ENCODE data around the gene SYT2.
"Not testable (repeated sequence)": the region's sequence is repeated elsewhere in the genome, so short reads cannot be mapped to it uniquely, and the experiment has no call there.

The SYT2 gene

DNA sequence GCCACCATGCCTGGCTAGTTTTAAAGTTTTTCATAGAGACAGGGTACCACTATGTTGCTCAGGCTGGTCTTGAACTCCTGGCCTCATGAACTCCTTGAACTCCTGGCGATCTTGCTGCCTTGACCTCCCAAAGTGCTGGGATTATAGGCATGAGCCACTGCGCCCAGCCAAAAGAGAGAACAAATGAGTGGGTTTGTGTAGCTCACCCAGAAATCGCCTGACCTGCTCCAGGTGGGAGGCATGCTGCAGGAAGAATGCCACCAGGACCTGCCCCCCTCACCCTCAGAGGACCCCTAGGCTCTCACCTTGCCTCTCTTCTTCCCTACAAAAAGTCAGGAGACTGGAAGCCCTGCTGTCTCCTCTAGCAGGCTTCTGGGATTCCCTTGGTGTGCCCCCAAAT lies 88.8 kb downstream of the SYT2 start:
- no peak for DNase-seq

DNA sequence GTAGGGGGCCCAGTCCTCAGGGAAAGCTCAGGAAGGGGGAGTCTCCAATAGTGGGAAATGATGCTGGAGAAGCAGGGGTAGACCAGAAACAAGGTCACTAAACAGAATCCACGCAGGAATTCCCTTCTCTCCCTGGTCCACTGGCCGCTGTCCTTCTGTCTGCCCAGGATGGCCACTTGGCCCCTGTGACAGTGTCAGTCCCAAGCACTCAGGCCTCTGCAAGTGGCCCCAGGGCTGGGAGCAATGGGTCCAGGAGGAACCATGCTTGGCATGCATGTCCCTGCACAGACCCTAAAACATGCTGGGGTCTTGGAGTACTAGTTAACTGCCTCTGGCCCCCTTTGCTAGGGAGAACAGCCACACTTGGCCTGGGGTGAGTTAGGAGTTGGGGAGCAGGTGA lies 90.2 kb downstream of the SYT2 start:
- not testable (repeated sequence) for DNase-seq

DNA sequence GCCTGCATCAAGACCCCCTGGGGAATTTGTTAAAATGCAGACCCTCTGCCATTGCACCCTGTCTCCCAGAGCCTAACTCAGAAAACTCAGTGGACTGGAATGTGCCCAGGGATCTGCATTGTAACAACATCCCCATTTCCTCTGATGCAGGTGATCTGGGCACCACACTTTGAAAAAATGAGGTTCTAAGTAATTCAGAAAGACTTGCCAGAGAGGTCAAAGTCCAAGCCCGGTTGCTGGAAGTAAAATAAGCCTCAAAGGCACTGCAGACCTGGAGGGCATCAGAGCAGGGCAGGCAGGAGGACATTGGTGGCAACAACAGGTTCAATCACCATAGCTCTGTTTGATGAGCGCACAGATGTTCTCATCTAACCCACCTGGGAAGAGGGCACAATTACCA lies 90.7 kb downstream of the SYT2 start:
- no peak for DNase-seq

DNA sequence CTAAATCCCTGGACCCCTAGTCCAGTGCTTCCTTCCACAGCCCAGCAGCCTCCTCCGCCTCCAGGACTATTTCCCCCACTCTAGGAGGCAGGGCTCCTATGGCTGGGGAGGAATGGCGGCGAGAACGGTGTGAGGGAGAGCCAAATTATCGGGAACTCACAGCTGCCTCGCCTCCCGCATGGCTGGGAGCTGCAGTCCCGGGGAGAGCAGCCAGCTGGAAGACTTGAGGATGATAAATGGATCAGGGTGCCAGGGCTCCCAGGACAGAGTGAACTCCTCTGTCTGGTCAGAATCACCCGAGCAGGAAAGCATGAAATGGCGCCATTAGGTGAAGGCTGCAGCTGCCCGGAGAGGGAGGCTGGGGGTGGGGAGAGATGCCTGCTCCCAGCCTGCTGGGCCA lies 91.2 kb downstream of the SYT2 start:
- not testable (repeated sequence) for DNase-seq

GRCh38 chr1:202616355-202616915 lies 93.8 kb downstream of the SYT2 start:
- DNase-seq = no peak

- DNase-seq = no peak
Measured at GRCh38 chr1:202615501-202616354, 94.5 kb downstream of the SYT2 start.

- not testable (repeated sequence) for DNase-seq
Measured at GRCh38 chr1:202615208-202615500, 95.1 kb downstream of the SYT2 start.

GRCh38 chr1:202614363-202615207 lies 95.7 kb downstream of the SYT2 start:
- DNase-seq = not testable (repeated sequence)

DNA sequence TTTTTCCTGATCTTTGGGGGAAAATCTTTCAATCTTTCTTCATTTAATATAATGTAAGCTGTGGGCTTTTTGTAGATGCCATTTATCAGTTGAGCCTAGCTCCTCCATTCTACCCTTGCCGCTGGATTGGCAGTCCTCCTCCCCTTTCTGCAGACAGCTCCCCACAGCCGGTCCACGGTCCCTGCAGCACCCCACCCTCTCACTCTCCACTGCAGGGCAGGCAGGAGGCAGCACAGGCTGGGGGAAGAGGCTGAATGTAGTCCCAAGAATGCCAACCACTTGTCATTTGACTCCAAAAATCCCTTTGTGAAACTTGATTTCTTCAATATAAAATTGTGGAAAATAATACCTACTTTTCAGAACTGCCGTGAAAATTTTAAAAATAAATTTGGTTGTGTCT lies 96.7 kb downstream of the SYT2 start:
- no peak for DNase-seq

- not testable (repeated sequence) for DNase-seq
Measured at GRCh38 chr1:202612036-202612435, 98.2 kb downstream of the SYT2 start.

DNA sequence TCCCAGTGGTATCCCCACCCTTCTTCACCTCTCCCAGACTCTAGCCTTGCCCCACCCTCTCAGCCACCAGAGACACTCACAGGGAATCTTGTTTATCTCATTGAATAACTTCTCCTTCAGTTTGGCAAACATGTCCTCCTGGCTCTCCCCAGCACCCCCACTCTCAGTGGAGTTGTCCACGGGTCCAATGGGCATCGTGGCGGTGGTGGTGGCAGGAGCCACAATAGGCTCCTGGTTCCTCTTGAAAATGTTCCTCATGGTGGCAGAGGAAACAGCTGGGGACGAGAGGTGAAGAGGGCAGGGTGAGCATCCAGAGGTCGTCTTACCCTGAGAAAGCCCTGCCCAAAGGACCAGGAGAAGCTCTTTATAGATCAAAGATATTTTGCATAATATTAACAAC lies 104.7 kb downstream of the SYT2 start:
- no peak for DNase-seq

- DNase-seq = no peak
Measured at GRCh38 chr1:202603435-202603834, 106.8 kb downstream of the SYT2 start.

- DNase-seq = no peak
Measured at GRCh38 chr1:202600432-202601041, 109.7 kb downstream of the SYT2 start.

DNA sequence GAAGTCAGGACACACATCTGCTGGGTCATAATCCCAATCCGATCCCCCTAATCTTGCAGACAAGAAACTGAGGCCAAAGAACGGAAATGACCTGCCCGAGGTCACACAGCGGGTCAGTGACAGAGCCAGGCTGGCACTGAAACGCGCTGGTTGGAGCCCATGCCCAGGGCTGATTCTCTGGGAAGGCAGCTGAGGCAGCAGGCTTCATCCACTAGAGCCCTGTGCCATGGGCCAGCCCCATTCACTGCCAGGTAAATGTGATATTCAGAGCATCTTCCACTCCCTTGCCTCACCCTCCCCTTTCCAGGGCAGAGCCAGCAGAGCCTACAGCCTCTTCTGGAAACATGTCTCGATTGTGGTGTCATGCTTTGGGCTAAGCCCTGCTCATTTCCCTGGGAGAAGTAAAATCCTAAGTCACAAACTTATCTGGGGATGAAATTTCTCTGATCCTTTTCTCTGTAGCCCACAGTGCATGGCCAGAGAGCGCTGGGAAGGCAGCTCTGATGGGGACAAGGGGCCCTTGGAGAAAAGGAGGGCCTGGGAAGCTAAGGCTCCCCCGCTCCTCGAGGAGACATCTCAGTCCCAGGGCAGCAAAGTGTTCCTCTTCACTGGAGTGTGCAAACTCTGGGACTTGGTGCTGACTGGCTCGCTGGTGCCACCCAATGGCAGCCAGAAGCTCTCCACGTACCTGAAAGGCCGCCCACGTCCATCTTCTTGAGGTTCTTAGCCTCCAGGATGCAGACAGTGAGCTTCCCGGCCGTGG lies 110.4 kb downstream of the SYT2 start:
- DNase-seq = no peak

GRCh38 chr1:202597090-202597761 lies 113.0 kb downstream of the SYT2 start:
- DNase-seq = no peak

DNA sequence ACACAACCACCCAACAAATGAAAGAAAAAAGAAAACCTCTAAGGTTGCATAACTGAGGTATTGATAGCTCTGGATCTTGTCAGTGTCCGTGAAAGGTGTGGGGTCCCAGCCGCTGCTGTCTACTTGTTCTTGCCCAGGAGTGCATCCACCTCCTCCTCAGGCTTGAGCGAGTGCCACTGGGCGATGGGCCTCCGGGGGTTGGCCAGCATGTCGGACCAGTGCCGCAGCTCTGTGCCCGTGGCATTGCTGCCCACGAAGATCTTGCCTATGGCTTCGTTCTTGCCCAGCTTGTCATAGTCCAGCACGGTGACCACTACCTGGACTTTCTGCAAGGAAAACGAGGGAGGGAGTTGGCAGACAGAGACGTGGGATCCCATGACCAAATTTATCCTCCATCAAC lies 113.6 kb downstream of the SYT2 start:
- no peak for DNase-seq

DNA sequence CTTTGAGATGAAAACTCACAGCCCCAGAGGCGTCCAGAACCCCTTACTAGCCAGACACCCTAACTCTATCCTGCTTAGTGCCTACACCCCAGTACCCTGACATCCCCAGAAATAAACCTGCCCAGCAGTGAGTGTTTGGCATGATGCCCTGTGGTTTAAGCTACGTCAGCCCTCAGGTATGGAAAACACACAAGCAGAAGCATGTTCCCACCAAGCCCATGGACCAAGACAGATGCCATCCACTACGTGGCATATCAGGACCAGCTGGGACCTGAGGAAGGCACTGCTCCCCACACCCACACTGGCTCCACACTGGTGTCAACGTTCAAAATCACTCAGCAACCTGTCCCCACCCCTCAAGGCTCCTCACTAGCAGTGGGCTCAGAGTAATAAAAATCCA lies 116.4 kb downstream of the SYT2 start:
- no peak for DNase-seq

GRCh38 chr1:202592146-202592545 lies 118.1 kb downstream of the SYT2 start:
- DNase-seq = no peak

DNA sequence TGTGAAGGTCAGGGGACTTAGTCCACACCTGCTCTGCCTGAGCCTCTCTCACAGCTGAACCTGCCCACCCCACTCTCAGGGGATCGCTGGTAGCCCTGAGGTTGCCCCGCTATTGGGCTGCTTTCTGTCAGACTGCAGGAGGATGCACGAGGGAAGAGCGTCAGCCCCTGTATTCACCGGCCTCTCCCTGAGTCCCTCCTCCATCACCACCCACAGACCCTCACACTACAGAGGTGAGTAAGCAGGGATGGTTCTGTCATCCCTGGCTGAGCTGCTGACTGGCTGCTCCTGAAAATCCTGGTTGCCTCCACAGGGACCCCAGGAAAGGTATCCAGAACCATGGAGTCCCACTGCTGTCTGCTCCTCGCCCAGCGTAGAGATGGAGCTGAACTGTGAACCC lies 118.7 kb downstream of the SYT2 start:
- no peak for DNase-seq

DNA sequence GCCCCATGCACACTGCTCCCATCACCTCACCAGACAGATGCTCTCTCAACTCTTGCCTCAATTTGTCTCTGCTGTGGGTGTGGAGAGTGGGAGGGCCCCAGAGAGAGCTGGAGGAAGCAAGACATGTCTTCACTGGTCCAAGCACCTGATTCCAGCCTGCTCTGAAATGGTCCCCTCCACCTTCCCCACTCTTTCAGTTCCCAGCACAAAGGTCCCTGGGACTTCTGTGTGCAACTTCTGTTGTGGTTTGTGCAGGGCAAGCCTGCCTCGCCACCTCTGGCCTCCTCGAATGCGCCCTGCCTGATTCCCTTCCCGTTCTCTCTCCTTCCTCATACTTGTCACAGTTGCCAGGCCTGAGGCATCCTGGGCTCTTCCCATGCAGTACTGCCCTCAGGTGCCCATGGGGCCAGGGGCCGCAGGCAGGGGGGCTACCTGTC lies 119.3 kb downstream of the SYT2 start:
- DNase-seq = no peak

DNA sequence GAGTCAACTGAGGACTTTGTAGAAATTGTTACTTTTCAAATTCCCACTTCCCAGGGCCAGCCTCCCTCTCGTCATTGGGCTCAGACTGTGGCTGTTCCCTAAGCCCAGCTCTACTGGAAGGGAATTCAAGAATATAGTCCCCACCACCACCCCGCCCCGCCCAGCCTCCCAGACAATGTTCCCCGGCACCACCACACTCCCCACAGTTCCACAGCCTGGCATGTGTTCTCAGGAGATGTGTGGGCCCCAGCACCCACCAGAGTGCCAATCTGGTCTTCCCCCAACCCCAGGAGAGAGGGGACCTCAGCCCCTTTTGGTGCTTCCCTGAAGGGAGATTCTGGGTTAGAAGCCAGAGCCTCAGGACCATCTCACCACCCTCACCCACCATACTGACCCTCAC lies 120.1 kb downstream of the SYT2 start:
- no peak for DNase-seq

Measured in T-helper 9 cell (primary cell).